ENCODE results near the gene CFAP92. TPM values are rescaled to one million over a fixed set of nuclear protein-coding genes. Genes with fewer than 3 reads are reported as not detected.

CFAP92 gene
- total RNA-seq, 1 donor from 2014 or later: 1.2 TPM

DNA sequence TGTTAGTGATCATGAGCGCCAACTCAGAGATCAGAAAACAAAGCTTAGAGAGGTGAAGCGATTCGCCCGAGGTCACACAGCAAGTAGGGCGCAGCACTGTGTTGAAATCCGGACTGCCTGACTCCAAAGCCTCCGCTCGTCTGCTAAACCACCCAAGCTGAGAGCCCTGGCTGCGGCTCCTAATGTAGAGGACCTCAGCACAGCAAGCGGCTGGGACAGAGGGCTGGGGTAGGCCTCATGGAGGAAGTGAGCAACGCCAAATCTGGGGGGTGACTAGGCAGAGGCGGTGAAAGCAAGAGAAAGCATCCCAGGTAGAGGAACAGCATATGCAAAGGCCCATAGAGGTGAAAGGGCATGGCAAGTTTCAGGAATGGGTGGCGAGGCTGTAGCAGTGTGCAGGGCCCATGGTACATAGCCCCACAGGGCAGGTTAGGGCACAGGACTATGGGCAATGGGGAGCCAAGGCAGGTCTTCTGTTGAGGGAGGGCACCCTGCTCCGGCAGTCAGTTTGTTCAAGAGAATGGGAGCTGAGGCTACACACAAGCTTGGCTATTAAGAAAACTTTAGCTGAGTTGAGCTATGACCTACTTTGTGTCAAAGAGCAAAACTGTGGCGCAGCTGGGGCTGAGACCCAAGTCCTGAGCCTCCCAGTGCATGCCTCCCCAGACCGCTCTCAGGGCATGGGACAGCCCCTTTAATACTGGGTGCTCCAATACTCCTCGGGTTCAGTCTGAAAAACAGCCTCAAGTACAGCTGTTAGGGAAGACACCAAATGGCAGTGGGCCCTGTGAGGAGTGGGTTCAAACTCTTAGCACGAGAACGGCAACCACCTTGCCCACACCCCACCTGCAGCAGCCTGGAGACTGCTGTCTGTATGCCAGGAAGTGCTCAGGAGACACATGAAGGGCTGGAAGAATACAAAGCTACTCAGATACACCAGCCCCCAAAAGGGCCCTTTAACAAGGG is 988 bp upstream of the CFAP92 start:
- DNase-seq (ENCODE audit: low spot score) (no peak), ATAC-seq (no peak)
- intact Hi-C loops (cut with DNase I): no loop called here

DNA sequence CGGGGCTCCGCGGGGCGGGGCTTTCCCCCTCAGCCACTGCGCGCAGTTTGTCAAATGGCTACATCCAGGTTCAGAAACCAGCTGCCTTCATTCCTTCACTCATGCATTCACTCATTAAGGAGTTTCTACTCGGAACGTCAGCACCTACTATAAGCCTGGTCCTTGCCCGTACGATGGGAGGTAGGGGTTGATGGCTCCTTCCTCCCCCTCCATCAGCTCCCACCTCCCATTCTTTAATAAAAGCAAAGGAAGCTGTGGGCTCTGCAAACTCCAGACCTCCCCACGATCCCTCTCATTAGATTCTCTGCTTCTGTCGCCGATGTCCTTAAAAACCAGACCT is 267 bp upstream of the CFAP92 start:
- intact Hi-C loops (cut with DNase I): no loop called here
- ATAC-seq: no peak

GRCh38 chr3:128992926-128993460 is 883 bp downstream of the CFAP92 start:
- ATAC-seq (peak; percentile 5), DNase-seq (ENCODE audit: low spot score) (no peak)
- intact Hi-C loops (cut with DNase I): no loop called here

More for the DNA sequence above, 267 bp upstream of the CFAP92 start:
- no peak for DNase-seq (ENCODE audit: low spot score)

- intact Hi-C loops (cut with DNase I): no loop called here
- ATAC-seq: no peak
- no peak for DNase-seq (ENCODE audit: low spot score)
Observed at GRCh38 chr3:128991355-128991895, 2.5 kb downstream of the CFAP92 start.

- ATAC-seq (no peak), DNase-seq (ENCODE audit: low spot score) (no peak)
- intact Hi-C loops (cut with DNase I): loop anchor here (10.0 kb wide), 1 partner anchor 487 kb away; no protein-coding TSS in a partner anchor
Observed at GRCh38 chr3:128988286-128988685, 5.6 kb downstream of the CFAP92 start.

- DNase-seq (ENCODE audit: low spot score) (no peak), ATAC-seq (no peak)
- intact Hi-C loops (cut with DNase I): loop anchor here (10.0 kb wide), 1 partner anchor 487 kb away; no protein-coding TSS in a partner anchor
Observed at GRCh38 chr3:128987302-128988100, 6.4 kb downstream of the CFAP92 start.

DNA sequence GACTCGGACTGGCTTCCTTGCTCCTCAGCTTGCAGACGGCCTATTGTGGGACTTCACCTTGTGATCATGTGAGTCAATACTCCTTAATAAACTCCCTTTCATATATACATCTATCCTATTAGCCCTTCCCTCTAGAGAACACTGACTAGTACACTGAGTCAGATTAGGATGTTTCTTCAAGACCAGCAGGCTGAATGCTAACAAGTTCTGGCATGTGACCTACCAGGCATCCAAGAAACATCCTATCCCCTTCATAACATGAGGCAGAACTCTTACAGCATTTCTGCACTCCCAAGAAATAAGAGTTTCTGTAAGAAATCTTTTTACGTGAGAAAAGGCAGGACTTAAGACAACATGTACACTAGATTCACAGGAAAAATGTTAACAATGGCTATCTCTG is 9.3 kb downstream of the CFAP92 start:
- DNase-seq (ENCODE audit: low spot score) (no peak), ATAC-seq (no peak)
- intact Hi-C loops (cut with DNase I): loop anchor here (10.0 kb wide), 1 partner anchor 490 kb away; no protein-coding TSS in a partner anchor

GRCh38 chr3:128983293-128984069 is 10.4 kb downstream of the CFAP92 start:
- ATAC-seq (no peak), DNase-seq (ENCODE audit: low spot score) (no peak)
- intact Hi-C loops (cut with DNase I): loop anchor here (10.0 kb wide), 1 partner anchor 491 kb away; no protein-coding TSS in a partner anchor

DNA sequence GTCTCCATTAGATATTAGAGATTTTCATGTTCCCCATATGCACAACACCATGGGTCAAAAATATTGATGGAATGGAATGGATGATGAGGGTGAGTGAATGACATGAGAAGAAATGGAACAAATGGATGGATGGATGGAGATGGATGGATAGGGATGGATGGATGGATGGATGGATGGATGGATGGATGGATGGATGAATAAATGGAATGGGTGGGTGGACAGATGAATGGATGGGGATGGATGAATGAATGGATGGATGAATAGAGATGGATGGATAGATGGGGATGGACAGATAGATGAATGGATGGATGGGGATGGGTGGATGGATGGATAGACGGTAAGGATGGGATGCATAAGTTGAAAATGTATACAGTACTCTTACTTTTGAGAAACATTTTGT is 18.6 kb downstream of the CFAP92 start:
- no peak for ATAC-seq
- intact Hi-C loops (cut with DNase I): no loop called here
- no peak for DNase-seq (ENCODE audit: low spot score)

GRCh38 chr3:128973988-128974564 is 19.8 kb downstream of the CFAP92 start:
- intact Hi-C loops (cut with DNase I): no loop called here
- ATAC-seq (no peak), DNase-seq (ENCODE audit: low spot score) (no peak)

DNA sequence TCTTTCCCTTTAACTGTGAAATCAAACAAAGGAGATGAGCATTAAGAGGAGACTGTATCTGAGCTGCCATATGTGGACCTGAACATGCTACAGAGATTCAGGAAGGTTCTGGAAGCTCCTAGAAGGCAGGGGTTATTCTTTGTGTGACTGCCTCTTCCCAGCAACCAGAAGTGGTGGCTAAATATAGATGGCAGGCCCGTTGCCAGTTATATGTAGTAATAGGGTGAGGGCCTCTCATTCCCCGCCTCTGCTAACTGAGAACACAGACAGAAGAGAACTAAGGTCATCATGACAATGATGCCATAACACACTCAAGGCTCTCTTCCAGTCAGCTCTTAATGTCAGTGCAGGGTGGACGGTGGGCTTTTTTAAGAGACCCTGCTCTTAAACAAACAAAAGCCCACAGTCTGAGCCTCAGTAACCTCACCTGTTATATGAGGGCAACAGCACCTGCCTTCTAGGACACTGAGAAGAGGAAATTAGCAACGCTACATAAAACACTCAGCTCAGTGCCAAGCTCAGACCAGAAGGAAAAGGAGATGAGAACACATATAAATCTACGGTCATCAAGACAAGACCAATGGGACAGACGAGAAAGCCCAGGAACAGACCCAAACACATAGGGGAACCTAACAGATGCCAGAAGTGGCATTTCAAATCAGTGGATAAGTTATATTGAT is 22.3 kb downstream of the CFAP92 start:
- DNase-seq (ENCODE audit: low spot score): no peak

GRCh38 chr3:128970740-128971047 is 23.2 kb downstream of the CFAP92 start:
- intact Hi-C loops (cut with DNase I): no loop called here
- ATAC-seq (no peak), DNase-seq (ENCODE audit: low spot score) (no peak)

More for the DNA sequence above, 22.3 kb downstream of the CFAP92 start:
- intact Hi-C loops (cut with DNase I): no loop called here
- no peak for ATAC-seq

DNA sequence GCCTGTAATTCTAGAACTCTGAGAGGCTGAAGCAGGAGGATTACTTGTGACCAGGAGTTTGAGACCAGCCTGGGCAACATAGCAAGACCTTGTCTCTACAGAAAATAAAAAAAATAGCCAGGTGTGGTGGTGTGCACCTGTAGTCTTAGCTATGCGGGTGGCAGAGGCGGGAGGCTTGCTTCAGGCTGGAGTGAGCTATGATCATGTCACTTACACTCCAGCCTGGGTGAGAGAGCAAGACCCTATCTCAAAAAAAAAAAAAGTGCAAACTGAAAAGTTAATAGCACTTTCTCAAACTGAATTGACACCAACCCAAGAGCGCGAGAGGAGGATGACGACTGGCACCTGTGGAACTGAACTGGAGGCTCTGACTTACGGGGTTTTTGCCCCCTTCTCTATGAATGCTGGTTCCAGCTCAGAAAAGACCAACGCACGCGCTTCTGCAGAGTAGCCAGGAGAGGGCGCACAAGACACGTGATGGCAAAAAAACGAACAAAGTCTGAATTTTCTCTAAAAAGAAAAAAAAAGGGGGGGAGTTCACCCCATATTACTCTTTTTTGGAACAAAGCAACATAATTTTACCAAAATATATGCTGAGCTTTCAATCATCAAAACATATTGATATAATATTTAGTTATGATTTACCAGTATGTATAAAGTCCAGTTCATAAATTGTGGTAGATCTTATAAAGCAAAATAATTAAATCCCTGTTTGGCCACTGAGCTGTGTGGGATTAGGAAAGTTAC is 23.7 kb downstream of the CFAP92 start:
- intact Hi-C loops (cut with DNase I): no loop called here
- DNase-seq (ENCODE audit: low spot score) (peak; percentile 73), ATAC-seq (peak; percentile 68)

DNA sequence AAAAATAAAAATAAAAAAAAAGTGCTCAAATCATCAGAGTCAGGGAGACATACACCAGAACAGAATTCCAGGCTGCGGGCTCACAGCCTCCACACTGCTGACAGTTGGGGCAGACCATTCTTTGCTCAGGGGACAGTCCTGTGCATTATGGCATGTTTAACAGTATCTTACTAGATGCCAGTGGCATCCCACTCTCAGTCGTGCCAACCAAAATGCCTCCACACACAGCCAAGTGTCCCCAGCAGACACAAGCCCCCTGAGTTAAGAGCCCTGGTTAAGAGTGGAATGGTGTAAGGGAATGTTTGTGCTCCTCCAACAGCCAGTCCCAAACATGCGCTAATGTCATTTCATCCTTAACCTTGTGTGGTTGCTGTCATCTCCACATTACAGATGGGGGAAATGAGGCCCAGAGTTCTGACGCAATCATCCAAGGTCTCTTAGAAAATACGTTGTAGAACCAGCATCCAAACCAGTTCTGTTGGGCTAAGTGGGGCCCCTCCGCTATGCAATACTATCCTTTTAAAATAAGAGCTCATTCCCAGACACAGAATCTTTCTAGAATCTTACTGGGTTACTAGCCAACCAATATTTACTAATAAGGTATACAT is 26.0 kb downstream of the CFAP92 start:
- intact Hi-C loops (cut with DNase I): no loop called here
- DNase-seq (ENCODE audit: low spot score) (no peak), ATAC-seq (no peak)

GRCh38 chr3:128965818-128966217 is 28.1 kb downstream of the CFAP92 start:
- no peak for DNase-seq (ENCODE audit: low spot score)
- ATAC-seq: no peak
- intact Hi-C loops (cut with DNase I): no loop called here

- DNase-seq (ENCODE audit: low spot score): no peak
- intact Hi-C loops (cut with DNase I): no loop called here
Observed at GRCh38 chr3:128965280-128965679, 28.6 kb downstream of the CFAP92 start.

DNA sequence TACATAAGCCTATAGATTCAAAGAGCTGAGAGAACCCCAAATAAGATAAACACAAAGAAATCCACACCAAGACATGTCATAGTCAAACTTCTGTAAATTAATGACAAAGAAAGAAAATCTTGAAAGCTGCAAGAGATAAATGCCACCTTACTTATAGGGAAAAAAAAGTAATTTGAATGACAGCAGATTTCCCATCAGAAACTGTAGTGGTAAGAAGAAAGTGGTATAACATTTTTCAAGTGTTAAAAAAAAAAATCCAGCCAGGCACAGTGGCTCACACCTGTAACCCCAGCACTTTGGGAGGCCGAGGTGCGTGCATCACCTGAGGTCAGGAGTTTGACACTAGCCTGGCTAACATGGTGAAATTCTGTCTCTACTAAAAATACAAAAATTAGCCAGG is 37.4 kb downstream of the CFAP92 start:
- DNase-seq (ENCODE audit: low spot score) (no peak), ATAC-seq (no peak)
- intact Hi-C loops (cut with DNase I): no loop called here

More at GRCh38 chr3:128965280-128965679, 28.6 kb downstream of the CFAP92 start:
- no peak for ATAC-seq
